MM.1S (cell line): ENCODE measurements around the gene TCHH.

Experiments used
- DNase-seq: peaks from one replicate; pipeline ENCODE4 v3.0.0-alpha.2; 2015
- H2AFZ ChIP-seq: fragments of 300-600 bp; sonication (generic); 2 replicates; pipeline ENCODE4 v1.6.0; 2016; ENCODE audit warnings: antibody characterized with exemption, low read length
- H3F3A ChIP-seq: fragments of 300-600 bp; sonication (generic); 2 replicates; pipeline ENCODE4 v1.6.1; 2016; ENCODE audit warnings: mild to moderate bottlenecking, antibody characterized with exemption, low read length, moderate library complexity, mixed read lengths; ENCODE audit not compliant: insufficient read depth
- H3K27ac ChIP-seq: fragments of 300-600 bp; sonication (generic); 2 replicates; pipeline ENCODE4 v1.5.1; 2016; ENCODE audit warnings: mild to moderate bottlenecking, low read length
- H3K27me3 ChIP-seq: fragments of 300-600 bp; sonication (generic); replicated peaks from 2 replicates; pipeline ENCODE4 v1.6.0; 2016; ENCODE audit warnings: low read length; ENCODE audit not compliant: insufficient read depth
- H3K36me3 ChIP-seq: fragments of 300-600 bp; sonication (generic); replicated peaks from 2 replicates; pipeline ENCODE4 v1.6.1; 2016; ENCODE audit warnings: mild to moderate bottlenecking, low read length, mixed read lengths; ENCODE audit not compliant: insufficient read depth
- H3K4me1 ChIP-seq: fragments of 300-600 bp; sonication (generic); 2 replicates; pipeline ENCODE4 v1.6.1; 2016; ENCODE audit warnings: low read length, mixed read lengths
- H3K4me2 ChIP-seq: fragments of 300-600 bp; sonication (generic); 2 replicates; pipeline ENCODE4 v1.6.0; 2016; ENCODE audit warnings: low read depth, low read length
- H3K4me3 ChIP-seq: fragments of 300-600 bp; sonication (generic); 2 replicates; pipeline ENCODE4 v1.5.1; 2016; ENCODE audit warnings: low read length, mixed read lengths
- H3K79me2 ChIP-seq: fragments of 300-600 bp; sonication (generic); 2 replicates; pipeline ENCODE4 v1.6.1; 2016; ENCODE audit warnings: mixed run types, low read length, mixed read lengths
- H3K9ac ChIP-seq: fragments of 300-600 bp; sonication (generic); 2 replicates; pipeline ENCODE4 v1.6.1; 2016; ENCODE audit warnings: low read length, mixed read lengths
- H3K9me2 ChIP-seq: fragments of 300-600 bp; sonication (generic); replicated peaks from 2 replicates; pipeline ENCODE4 v1.6.1; 2016; ENCODE audit warnings: mild to moderate bottlenecking, low read length, mixed read lengths; ENCODE audit not compliant: insufficient read depth
- H3K9me3 ChIP-seq: fragments of 300-600 bp; sonication (generic); replicated peaks from 2 replicates; pipeline ENCODE4 v1.6.1; 2016; ENCODE audit warnings: mild to moderate bottlenecking, low read length, mixed read lengths; ENCODE audit not compliant: insufficient read depth
- H4K20me1 ChIP-seq: fragments of 300-600 bp; sonication (generic); 2 replicates; pipeline ENCODE4 v1.6.1; 2016; ENCODE audit warnings: mild to moderate bottlenecking, low read length, moderate library complexity, mixed read lengths; ENCODE audit not compliant: insufficient read depth
- CTCF ChIP-seq: fragments of 300-600 bp; sonication (generic); IDR thresholded peaks from 2 replicates; pipeline ENCODE4 v1.5.1; 2016; ENCODE audit warnings: antibody characterized with exemption, low read length, mixed read lengths
- EZH2 ChIP-seq: fragments of 300-600 bp; sonication (generic); optimal IDR thresholded peaks from 2 replicates; pipeline ENCODE3; 2017; ENCODE audit warnings: low read depth, mild to moderate bottlenecking, antibody characterized with exemption, low read length, mixed read lengths
- EZH2phosphoT487 ChIP-seq: fragments of 300-600 bp; sonication (generic); IDR thresholded peaks from 2 replicates; pipeline ENCODE4 v1.6.1; 2018; ENCODE audit warnings: antibody characterized with exemption, low read length

The TCHH gene

DNA sequence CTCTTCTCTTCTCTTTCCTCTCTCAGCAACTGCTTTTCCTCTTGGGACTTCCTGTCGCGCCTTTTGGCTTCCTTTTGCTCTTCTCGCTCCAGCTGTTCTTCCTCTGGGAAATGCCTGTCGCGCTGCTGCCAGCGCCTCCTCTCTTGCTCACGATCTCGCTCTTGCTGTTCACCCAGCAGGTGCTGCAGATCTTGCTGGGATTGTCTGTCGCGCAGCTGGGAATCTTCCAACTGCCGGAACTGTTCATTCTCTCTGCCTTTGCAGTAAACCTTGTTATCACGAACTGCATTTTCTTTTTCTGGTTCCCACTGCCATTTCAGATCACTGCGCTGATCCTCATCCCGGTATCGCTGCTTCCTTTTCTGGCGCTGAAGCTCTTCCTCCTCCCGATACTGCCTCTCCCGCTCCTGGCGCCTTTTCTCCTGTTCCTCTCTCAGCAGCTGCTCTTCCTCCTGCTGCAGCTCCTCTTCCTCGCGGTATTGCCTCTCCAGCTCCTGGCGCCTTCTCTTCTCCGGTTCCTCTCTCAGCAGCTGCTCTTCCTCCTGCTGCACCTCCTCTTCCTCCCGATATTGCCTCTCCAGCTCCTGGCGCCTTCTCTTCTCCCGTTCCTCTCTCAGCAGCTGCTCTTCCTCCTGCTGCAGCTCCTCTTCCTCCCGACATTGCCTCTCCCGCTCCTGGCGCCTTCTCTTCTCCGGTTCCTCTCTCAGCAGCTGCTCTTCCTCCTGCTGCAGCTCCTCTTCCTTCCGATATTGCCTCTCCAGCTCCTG is 5.8 kb downstream of the TCHH start:
- H3K79me2 ChIP-seq: no peaks in the 10 kb centered on the region

GRCh38 chr1:152108882-152109222 is 6.4 kb downstream of the TCHH start:
- Histone ChIP-seq H3K79me2 (no peaks in the 10 kb centered on the region), H2AFZ (no peak overlapping the region), H3K36me3 (no peaks in the 10 kb centered on the region), H3K9me2 (no peaks in the 10 kb centered on the region), H3K27ac (no peak overlapping the region), H3K9ac (no peak overlapping the region), H3F3A (peaks cover 18% of the 10 kb centered on the region), H3K4me3 (no peak overlapping the region), H4K20me1 (no peaks in the 10 kb centered on the region), H3K4me1 (peaks cover 18% of the 10 kb centered on the region), H3K27me3 (peaks cover 32% of the 10 kb centered on the region), H3K4me2 (no peak overlapping the region), H3K9me3 (no peaks in the 10 kb centered on the region)
- TF ChIP-seq CTCF (no peak), EZH2 (no peak), EZH2phosphoT487 (no peak)
- no peak for DNase-seq

More for the DNA sequence above, 5.8 kb downstream of the TCHH start:
- Histone ChIP-seq H3K9ac (no peak overlapping the region), H3K4me2 (no peak overlapping the region), H3F3A (peaks cover 18% of the 10 kb centered on the region), H3K4me1 (peaks cover 18% of the 10 kb centered on the region), H3K27ac (no peak overlapping the region), H3K9me2 (no peaks in the 10 kb centered on the region), H3K36me3 (no peaks in the 10 kb centered on the region), H4K20me1 (no peaks in the 10 kb centered on the region), H2AFZ (no peak overlapping the region), H3K9me3 (no peaks in the 10 kb centered on the region), H3K4me3 (no peak overlapping the region), H3K27me3 (peaks cover 37% of the 10 kb centered on the region)
- DNase-seq: no peak
- TF ChIP-seq EZH2 (no peak), EZH2phosphoT487 (no peak), CTCF (no peak)

- no peaks in the 10 kb centered on the region for H4K20me1 ChIP-seq
- H3K9me2 ChIP-seq: no peaks in the 10 kb centered on the region
- H3K79me2 ChIP-seq: no peaks in the 10 kb centered on the region
- peaks cover 18% of the 10 kb centered on the region for H3F3A ChIP-seq
- no peak overlapping the region for H2AFZ ChIP-seq
- no peak overlapping the region for H3K9ac ChIP-seq
- no peak for DNase-seq
- peaks cover 26% of the 10 kb centered on the region for H3K27me3 ChIP-seq
- peaks cover 18% of the 10 kb centered on the region for H3K4me1 ChIP-seq
- no peaks in the 10 kb centered on the region for H3K9me3 ChIP-seq
- H3K27ac ChIP-seq: no peak overlapping the region
- H3K4me3 ChIP-seq: no peak overlapping the region
- TF ChIP-seq CTCF (no peak), EZH2phosphoT487 (no peak), EZH2 (no peak)
- no peak overlapping the region for H3K4me2 ChIP-seq
- no peaks in the 10 kb centered on the region for H3K36me3 ChIP-seq
Measured at GRCh38 chr1:152107984-152108881, 7.0 kb downstream of the TCHH start.
